GM13977 (cell line): ENCODE data around the gene TBL1X.

Source experiments
- DNase-seq: peaks from one replicate; pipeline ENCODE4 v3.0.0; 2012; ENCODE audit warnings: low spot score
- in situ Hi-C: fragments of 300-500 bp; cut with MboI; formaldehyde crosslinking; loops from one replicate; pipeline ENCODE4 v1.12.0; 2022; ENCODE audit warnings: low sequenced_read_pairs, low pct_unique_long_range_greater_than_20kb, mixed read lengths, inconsistent platforms; ENCODE audit not compliant: unreplicated experiment
- TF ChIP-seq, protein P1 (sequence below): IDR thresholded peaks from 2 replicates; pipeline ENCODE4 v1.5.1; 2012; ENCODE audit warnings: mild to moderate bottlenecking, control low read depth; ENCODE audit not compliant: insufficient read depth; ENCODE audit errors: extremely low read depth, missing control alignments

Gene TBL1X

DNA sequence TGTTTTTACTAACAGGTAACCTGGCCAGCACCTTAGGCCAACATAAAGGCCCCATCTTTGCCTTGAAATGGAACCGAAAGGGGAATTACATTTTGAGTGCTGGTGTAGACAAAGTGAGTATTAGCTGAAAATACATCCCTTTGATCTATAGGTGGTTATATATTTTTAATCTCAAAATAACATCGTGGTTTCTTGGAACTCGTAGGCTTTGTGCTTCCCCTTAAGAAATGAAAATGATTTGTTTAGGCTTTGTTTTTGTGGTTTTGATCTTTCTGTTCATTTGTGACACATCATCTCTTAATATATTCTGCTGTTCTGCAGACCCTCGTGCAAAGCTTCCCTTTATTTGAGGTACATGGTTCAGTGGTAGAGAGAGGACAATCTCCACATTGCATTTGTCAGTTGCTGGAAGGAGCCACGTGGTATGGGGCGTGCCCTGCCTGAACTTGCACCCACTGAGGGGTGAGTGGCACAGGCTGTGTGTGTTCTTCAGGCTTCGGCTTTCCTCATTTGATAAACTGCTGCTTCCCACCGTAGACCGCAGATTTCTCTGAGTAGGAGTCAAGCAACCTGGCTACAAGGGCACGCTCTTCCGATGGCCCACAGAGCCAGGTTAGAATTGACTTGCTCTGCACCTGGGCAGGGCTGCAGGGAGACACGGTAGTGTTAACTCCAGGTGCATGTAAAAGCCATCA is 228.6 kb downstream of the TBL1X start:
- in situ Hi-C loops, result loop anchor here (25.0 kb wide), 3 partner anchors 231 to 731 kb away; partner anchors contain the start of gene TBL1X
- no peak for DNase-seq
- TF ChIP-seq, protein P1, sequence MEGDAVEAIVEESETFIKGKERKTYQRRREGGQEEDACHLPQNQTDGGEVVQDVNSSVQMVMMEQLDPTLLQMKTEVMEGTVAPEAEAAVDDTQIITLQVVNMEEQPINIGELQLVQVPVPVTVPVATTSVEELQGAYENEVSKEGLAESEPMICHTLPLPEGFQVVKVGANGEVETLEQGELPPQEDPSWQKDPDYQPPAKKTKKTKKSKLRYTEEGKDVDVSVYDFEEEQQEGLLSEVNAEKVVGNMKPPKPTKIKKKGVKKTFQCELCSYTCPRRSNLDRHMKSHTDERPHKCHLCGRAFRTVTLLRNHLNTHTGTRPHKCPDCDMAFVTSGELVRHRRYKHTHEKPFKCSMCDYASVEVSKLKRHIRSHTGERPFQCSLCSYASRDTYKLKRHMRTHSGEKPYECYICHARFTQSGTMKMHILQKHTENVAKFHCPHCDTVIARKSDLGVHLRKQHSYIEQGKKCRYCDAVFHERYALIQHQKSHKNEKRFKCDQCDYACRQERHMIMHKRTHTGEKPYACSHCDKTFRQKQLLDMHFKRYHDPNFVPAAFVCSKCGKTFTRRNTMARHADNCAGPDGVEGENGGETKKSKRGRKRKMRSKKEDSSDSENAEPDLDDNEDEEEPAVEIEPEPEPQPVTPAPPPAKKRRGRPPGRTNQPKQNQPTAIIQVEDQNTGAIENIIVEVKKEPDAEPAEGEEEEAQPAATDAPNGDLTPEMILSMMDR, result no peak

DNA sequence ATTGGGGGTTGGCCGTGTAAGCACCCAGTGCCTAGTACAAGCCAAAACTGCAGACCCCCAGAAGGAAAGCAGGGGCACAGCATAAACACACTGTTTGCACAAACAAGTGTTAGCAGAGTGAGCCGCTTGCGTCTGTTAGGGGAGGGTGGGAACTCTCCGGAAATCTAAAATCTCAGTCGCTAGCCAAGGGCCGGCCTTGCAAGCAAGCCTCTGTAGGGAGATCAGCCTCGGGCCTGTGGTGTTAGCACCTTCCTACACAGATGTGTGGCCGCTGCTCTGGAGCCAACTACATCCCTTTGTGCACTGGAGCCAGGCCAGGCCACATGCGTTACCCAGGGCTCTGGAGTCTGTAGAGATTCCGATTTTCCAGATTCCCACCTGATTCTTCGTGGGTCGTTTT is 233.7 kb downstream of the TBL1X start:
- no peak for DNase-seq
- in situ Hi-C loops, result loop anchor here (25.0 kb wide), 3 partner anchors 236 to 736 kb away; partner anchors contain the start of gene TBL1X
- TF ChIP-seq, protein P1, result no peak

DNA sequence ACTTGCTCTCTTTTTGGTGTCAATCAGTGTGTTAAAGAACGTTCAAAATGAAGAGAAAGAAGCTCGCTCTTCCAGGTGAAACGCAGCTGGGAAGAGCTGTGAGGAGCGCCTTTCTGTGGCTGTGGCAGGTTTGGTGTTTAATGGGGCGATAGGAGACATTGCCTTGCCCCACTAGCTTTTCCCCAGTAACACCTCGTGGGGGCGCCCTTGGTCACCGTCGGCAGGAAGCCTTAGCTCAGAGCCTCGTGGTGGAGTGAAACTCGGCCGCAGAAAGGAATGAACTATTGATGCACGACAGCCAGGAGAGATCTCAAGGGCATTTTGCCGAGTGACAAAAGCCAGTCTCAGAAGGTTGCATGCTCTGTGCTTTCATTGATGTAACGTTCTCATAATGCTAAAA is 235.7 kb downstream of the TBL1X start:
- DNase-seq, result no peak
- TF ChIP-seq, protein P1, result no peak
- in situ Hi-C loops, result no loop called here

DNA sequence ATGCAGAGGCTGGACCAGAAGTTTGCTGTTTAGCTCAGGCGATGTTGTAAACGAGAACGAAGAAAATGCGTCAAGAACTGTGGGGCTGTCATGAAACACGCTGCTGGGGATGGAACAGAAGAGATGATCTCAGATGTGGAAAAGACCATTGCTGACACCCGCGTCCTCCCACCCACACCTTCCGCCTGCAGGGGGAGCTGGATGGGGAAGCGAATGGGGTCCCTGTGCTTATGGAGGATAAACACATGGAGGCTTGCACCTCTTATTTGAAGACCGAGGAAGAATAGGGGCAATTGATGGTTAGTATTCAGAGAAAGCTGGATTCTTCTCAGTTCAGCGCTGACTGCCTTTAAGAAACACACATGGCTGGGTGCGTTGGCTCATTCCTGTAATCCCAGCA is 236.9 kb downstream of the TBL1X start:
- in situ Hi-C loops, result no loop called here
- TF ChIP-seq, protein P1, result no peak
- no peak for DNase-seq

DNA sequence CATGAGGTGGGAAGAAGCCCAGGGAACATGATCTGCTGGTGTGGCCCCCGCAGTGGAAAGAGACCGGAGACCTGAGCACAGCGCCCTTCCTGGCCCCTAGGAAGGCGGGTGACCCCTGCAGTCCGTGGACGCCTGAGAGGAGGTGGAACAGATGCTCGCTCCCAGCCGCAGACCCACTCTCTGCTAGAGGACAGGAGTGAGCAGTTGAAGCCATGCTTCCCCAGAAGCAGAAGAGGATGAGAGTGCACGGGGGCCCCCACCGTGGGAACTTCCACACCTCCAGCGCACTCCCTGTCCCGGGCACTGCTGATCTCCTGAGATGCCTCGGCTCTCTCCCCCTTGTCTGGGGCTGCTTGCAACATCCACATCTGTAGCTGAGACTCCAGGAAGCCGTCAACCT is 238.5 kb downstream of the TBL1X start:
- TF ChIP-seq, protein P1, result no peak
- in situ Hi-C loops, result no loop called here
- DNase-seq, result no peak

DNA sequence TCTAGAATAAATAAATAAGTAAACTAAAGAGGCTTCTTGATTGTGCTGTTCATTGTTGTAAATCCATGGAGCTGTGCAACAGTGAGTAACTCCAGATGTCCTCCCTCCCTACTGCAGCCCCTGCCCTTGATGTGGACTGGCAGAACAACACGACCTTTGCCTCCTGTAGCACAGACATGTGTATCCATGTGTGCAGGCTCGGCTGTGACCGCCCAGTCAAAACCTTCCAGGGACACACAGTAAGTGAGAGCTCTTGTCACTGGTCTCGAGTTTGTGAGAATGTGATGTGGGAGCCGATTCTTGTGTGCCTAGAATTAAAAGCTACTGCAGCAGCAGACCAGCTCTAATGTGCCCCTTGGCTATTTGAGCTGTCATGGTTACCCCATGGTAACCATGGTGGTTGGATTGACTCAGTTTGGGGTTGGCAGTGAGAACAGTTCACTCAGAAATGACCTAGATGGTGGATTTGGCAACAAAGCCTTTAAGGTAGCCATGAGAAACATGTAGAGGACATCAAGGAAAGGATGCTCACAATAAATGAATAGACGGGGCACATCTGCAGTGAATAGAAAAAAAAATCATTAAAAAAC is 240.1 kb downstream of the TBL1X start:
- TF ChIP-seq, protein P1, result no peak
- in situ Hi-C loops, result no loop called here
- DNase-seq, result no peak
